Muscle of back (tissue), 13 donors: ENCODE measurements around the gene ZRSR2. TPM values are rescaled to one million over a fixed set of nuclear protein-coding genes. Genes with fewer than 3 reads are reported as not detected.
"Not testable (repeated sequence)": the region's sequence is repeated elsewhere in the genome, so short reads cannot be mapped to it uniquely, and the experiment has no call there.

Source experiments
- DNase-seq, 3 donors: peaks; one replicate each; pipeline versions ENCODE4 v3.0.0 to v3.0.0-alpha.2; 2013
- long read RNA-seq, 9 donors: transcript quantifications; one replicate each; lab custom pipeline, GENCODE V29; 2026
- polyA plus RNA-seq, 10 donors: library from polyadenylated mRNA; unstranded; fragments of 120-200 nt; gene quantifications; one replicate each; pipeline ENCODE4 v1.2.1, GENCODE V29; 2013; ENCODE audit not compliant: insufficient read length in 10 of 10

ZRSR2 gene, protein sequence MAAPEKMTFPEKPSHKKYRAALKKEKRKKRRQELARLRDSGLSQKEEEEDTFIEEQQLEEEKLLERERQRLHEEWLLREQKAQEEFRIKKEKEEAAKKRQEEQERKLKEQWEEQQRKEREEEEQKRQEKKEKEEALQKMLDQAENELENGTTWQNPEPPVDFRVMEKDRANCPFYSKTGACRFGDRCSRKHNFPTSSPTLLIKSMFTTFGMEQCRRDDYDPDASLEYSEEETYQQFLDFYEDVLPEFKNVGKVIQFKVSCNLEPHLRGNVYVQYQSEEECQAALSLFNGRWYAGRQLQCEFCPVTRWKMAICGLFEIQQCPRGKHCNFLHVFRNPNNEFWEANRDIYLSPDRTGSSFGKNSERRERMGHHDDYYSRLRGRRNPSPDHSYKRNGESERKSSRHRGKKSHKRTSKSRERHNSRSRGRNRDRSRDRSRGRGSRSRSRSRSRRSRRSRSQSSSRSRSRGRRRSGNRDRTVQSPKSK
- 10 to 100 TPM in 9 of 10 donors, 1 to 10 TPM in 1; 9.6 to 16.4 (median 11.8) TPM for polyA plus RNA-seq
- long read RNA-seq, donor 1, partial matches to known transcripts: 0 of 1 reads
- long read RNA-seq, donor 1, other reads (novel, unspliced or antisense): 0 of 1 reads
- long read RNA-seq, donor 2, partial matches to known transcripts: 0 of 1 reads
- long read RNA-seq, donor 2, other reads (novel, unspliced or antisense): 0 of 1 reads
- long read RNA-seq, donor 3: 0 reads
- long read RNA-seq, donor 4: 0 reads
- long read RNA-seq, donor 5: 0 reads
- long read RNA-seq, donor 6, partial matches to known transcripts: 0 of 2 reads
- long read RNA-seq, donor 6, other reads (novel, unspliced or antisense): 0 of 2 reads
- long read RNA-seq, donor 7, partial matches to known transcripts: 0 of 1 reads
- long read RNA-seq, donor 7, other reads (novel, unspliced or antisense): 0 of 1 reads
- long read RNA-seq, donor 8, partial matches to known transcripts: 0 of 1 reads
- long read RNA-seq, donor 8, other reads (novel, unspliced or antisense): 0 of 1 reads
- long read RNA-seq, donor 9: 0 reads

DNA sequence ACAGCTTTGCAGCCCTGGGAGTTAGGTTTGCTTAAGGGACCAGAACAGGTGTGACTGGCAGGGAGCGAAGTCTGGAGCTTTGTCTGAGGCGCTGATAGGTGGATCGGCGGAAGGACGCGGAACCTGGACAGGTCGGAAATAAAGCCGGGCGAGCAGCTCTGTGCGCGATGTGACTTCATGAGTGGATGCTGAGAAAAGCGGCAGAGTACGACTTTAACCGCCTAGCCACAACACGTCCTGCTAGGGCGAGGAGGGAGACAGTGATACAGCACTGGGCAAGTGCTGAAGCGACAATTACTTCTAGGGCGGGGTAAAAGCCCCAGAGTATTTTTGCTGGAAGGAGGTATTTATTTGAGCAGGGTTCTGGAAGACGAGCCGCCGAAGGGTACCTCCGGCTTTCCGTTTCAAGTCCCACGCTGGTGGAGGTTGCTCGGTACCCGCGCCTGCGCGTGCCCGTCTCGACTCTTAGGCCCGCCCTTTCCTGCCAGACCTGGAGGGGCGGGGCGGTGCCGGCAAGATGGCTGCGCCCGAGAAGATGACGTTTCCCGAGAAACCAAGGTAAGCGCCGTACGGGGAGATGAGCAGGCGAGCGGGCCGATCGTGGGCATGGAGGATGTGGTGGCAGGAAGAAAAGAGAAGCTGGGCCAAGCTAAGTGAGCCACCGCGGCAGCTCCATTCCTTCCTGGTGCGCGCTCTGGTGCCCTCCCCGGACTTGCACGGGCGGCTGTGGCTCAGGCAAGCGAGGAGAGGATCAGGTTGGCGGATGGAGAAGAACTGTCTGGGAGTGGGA lies at the start of gene ZRSR2:
Gene ZRSR2 (plus strand): TSS at position 506 of the 790 bp plus-strand sequence. CDS start 12 bp downstream, at position 518.
- peak; percentile 51 to 89 (median 86) for DNase-seq

DNA sequence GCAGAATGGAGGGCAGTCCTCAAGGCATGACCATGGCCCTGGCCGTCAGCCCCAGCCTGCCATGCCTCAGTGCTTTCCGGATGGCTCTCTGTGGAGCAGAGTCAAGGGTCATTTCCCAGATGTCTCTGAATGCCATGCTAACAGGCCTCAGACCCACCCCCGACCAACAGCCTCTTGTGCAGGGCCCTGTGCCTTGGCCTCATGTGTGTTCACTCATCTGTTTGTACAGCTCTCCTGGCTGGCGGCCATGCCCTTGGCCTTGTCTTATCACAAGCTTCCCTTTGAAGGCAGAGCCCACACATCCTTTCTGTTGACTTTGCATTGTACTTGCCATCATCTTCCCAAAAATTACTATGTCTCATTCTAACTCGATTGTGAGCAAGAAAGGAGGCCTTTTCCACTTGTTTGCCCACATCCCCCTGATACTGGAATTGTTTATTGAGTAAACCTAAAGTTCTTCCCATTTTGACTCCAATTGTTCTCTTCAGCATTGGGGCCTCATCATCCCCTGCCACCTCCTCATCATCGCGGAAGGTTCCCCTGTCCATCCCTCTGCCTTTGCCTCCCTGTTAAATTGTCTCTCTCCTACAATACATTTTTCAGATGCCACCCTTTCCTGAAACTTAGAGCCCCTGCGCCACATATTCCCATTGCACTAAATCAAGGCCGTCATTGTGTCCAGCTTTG lies 46.0 kb upstream of the ZRSR2 start:
- no peak for DNase-seq

GRCh38 chrX:15745179-15745578 lies 45.1 kb upstream of the ZRSR2 start:
- no peak for DNase-seq

DNA sequence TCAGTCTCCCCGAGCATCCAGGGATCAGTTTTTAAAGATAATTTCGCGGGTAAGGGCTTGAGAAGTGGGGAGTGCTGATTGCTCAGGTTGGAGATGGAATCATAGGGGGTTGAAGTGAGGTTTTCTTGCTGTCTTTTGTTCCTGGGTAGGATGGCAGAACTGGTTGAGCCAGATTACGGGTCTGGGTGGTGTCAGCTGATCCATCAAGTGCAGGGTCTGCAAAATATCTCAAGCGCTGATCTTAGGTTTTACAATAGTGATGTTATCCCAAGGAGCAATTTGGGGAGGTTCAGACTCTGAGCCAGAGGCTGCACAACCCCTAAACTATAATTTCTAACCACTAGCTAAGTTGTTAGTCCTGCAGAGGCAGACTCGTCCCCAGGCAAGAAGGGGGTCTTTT lies 43.6 kb upstream of the ZRSR2 start:
- DNase-seq: not testable (repeated sequence)

GRCh38 chrX:15747626-15748173 lies 42.6 kb upstream of the ZRSR2 start:
- no peak for DNase-seq

DNA sequence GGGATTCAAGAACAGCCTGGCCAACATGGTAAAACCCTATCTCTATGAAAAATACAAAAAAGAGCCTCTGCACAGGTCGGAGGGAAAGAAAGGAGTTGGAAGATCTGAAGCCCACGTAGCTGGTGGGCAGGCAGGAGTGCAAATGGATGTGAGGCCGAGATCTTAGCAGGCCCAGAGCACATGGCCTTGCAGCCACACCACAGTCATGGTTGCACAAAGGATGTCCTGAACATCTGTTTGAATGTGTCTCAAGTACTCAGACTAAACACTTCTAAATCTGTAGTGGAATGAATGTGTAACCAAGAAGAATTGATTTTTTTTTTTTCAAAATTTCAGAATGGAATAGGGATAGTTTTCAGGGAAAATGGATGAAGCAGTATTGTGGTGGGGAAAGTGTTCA lies 41.4 kb upstream of the ZRSR2 start:
- DNase-seq: no peak

DNA sequence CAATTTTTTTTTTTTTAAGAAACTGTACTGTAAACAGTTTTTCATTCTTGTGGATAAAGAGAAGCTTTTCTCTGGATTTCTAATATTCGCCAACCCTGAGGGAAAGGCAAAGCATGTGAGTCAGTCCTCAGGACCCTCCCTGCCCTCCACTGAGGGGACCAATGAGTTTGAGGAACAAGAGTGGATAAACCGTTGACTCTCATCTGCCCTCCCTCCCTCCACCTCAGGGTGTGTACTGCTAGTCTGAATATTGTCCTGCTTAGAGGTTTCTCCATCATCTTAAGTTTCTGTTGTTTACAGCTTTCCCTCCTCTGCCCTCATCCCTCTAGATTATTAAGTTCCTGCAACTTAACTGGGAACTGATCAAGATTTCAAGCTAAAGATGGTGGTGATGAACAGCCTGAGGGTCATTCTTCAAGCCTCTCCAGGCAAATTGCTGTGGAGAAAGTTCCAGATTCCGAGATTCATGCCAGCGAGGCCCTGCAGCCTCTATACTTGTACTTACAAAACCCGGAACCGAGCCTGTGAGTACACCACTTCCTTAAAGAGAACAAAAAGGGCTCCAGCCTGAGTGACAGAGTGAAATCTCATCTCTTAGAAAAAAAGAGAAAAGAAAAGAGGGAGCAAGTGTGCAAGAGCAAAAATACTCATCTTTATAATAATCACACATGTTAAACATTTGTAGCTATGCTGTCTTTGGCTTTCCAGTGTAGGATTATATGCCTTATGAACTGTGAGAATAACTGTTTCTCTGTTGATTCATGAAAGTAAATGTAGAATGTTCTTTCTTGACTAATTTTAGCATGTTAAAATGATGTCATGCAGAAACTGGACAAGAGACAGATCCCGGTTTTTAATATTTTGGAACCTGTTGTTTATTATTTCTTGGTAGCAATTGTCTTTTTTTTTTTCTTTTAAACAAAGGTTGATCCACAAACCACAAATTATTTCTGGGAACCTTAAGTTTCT lies 40.4 kb upstream of the ZRSR2 start:
- peak in 1 of 3 donors; percentile 15 for DNase-seq

DNA sequence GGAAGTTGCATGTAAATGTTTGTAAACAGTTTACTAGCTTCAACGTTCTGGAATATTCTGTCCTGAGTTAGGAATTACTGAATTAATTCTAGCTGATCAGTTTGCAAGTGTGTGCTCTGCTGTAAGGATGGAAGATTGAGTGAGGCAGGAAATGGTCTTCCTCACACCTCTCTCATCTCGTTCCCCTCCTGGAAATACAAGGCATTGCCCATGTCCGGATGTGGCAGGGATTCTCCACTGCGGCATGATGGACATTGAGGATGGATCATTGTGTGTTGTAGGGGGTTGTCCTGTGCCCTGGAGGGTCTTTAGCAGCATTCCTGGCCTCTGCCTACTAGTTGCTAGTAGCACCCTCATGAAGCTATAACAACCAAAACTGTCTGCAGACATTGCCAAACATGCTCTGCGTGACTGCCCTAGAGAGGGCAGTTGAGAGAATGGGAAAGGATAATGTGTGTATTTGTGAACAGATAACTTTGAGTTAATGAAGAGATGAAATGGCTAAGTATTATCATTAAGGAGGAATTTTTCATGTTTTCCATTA lies 39.6 kb upstream of the ZRSR2 start:
- peak in 1 of 3 donors; percentile 9 for DNase-seq

DNA sequence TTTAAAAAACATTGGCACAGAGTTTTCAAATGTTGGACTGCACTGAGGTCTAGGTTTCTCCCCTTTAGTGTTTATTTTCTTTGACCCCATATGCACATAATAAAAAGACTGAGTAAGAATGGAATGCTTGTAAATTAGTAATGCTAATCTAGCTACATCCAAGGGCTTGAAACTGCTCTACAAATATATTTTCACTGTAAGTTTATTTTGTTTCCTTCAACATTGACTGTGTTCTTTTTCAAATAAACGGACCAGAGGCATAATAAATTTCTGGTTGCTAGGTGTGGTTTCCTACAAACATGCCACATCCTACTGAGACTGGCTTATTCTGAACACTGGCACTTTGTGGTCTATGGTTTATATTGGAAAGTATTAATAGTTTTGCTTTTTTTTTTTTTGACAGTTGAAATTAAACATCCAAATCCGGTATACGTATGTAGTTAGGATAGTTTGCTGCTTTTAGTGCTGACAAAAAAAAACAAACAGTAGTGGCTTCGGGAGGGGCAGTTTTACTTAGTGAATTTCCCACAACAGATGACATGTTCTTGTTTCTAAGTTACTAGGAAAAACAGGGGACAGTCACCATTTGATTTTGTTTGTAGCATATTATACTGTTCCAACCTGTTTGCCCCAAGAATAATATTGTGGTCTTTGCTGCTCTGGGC lies 39.0 kb upstream of the ZRSR2 start:
- DNase-seq: peak in 1 of 3 donors; percentile 12

DNA sequence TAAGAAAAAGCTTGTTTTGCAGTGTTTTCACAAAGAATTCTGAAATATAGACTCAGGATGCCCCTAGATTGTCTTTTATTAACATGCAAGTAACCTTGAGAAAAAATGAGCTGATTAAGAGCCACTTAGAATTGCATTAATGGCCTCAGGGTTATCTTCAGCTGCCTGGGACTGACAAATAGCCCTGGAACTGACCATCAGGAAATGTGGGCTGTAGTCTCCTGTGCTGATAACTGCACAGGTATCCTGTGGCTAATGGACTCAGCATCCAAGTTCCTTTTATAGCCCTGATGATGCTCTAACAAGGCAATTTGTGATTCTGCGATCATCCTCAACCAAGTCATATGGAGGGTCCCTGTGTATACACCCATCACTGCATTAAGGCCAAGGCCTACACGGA lies 35.2 kb upstream of the ZRSR2 start:
- DNase-seq: no peak

DNA sequence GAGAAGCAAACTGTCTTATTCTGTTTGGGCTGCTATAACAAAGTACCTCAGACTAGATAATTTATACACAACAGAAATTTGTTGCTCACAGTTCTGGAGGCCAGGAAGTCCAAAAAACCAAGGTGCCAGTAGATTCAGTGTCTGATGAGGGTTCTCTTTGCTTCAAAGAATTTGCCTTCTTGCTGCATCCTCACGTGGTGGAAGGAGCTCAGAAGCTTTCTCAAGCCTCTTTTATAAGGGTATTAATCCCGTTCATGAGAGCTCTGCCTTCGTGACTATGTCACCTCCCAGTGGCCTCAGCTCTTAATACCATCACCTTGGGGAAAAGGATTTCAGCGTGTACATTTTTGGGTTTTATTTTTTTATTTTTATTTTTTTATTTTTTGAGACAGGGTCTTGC lies 32.1 kb upstream of the ZRSR2 start:
- DNase-seq: no peak

- not testable (repeated sequence) for DNase-seq
These were observed 30.4 kb upstream of the ZRSR2 start for GRCh38 chrX:15759886-15760285.

GRCh38 chrX:15761564-15762191 lies 28.6 kb upstream of the ZRSR2 start:
- DNase-seq: peak in 1 of 3 donors; percentile 27

DNA sequence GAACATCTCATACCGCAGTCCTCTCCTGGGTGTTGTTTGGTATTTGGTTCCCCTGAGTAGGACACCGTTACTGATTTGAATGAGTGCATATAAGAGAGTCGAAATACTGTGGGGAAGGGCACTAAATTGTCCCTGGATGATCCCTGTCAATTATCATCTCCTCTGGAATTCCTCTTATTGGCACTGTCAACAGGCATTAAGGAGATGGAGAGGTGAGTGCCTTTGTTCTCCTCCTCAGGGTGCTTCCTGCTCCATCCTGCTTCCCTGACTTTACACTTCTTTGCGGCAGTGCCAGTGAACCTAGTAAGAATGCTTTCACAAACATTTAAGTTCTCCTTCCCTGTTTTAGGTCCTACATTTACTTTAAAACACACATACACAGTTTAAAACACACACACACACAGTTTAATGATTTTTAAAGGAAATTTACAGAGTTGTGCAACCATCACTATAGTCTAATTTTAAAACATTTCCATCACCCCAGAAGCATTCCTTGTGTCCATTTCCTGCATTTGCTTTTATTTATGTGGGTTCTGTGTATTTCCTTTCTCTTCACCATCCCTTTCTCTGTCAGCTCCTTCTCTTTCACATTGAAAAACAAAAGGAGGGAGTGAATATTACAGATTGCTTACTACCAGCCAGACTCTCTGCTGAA lies 20.9 kb upstream of the ZRSR2 start:
- no peak for DNase-seq

DNA sequence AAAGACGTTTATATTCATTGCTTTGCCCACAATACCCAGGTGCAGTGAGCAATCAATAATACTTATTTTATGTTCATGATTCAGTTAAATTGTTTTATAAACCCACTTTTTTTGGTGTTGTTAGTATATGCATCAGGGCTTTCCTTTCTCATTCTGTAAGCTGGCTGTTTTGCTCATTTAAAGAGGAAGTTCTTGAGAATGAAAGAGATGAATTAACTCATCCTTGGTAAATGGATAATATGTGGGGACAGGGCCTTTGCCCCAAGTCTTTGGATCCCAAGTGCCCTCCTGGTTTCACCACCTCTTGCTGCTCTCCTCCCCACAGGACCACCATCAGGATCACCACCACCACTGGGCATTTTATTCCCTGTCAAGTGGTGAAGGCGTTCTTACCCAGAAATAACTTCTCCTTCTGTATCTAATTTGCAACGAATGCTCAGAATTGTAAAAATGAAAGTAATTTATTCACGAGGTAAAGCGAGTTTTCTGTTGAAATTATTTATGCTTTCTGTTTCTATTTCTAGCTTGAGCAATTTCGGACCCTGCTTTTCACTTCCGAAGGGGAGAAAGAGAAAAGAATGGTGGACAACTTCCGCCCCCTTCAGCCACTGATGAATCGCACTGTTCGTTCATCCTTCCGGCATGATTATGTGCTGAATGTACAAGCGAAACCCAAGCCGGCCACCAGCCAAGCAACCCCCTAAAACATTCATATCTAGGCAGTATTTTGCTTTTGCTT lies 8.2 kb upstream of the ZRSR2 start:
- DNase-seq: no peak

GRCh38 chrX:15785176-15785750 lies 5.0 kb upstream of the ZRSR2 start:
- DNase-seq: no peak
